H9 (cell line): ENCODE measurements around the gene HP1BP3. TPM values are rescaled to one million over a fixed set of nuclear protein-coding genes. Genes with fewer than 3 reads are reported as not detected.

Experiments used
- DNase-seq: peaks from one replicate; pipeline ENCODE4 v3.0.0-alpha.2; 2017
- H2AFZ ChIP-seq: one replicate; pipeline ENCODE4 v1.6.1; 2013; ENCODE audit warnings: mild to moderate bottlenecking, low read length, control low read depth, moderate library complexity
- H2AK5ac ChIP-seq: 2 replicates; pipeline ENCODE4 v1.6.1; 2013; ENCODE audit warnings: low read length, control low read depth, mixed read lengths; ENCODE audit not compliant: insufficient read length
- H2BK120ac ChIP-seq: one replicate; pipeline ENCODE4 v1.6.1; 2013; ENCODE audit warnings: low read depth, mild to moderate bottlenecking, low read length, control low read depth, inconsistent platforms; ENCODE audit not compliant: poor library complexity, severe bottlenecking
- H2BK12ac ChIP-seq: 2 replicates; pipeline ENCODE4 v1.6.1; 2013; ENCODE audit warnings: low read length, control low read depth, mixed read lengths, low read depth; ENCODE audit not compliant: insufficient read length
- H2BK15ac ChIP-seq: 2 replicates; pipeline ENCODE4 v1.6.1; 2013; ENCODE audit warnings: low read depth, low read length, control low read depth
- H2BK20ac ChIP-seq: one replicate; pipeline ENCODE4 v1.6.1; 2013; ENCODE audit warnings: low read depth, mild to moderate bottlenecking, low read length, control low read depth, inconsistent platforms; ENCODE audit not compliant: poor library complexity, severe bottlenecking
- H2BK5ac ChIP-seq: 2 replicates; pipeline ENCODE4 v1.6.1; 2013; ENCODE audit warnings: low read length, control low read depth, mixed read lengths; ENCODE audit not compliant: insufficient read length
- H3K14ac ChIP-seq: 2 replicates; pipeline ENCODE4 v1.6.1; 2013; ENCODE audit warnings: low read length, control low read depth; ENCODE audit not compliant: insufficient read depth
- H3K18ac ChIP-seq: 2 replicates; pipeline ENCODE4 v1.6.1; 2013; ENCODE audit warnings: low read depth, mild to moderate bottlenecking, mixed read lengths, low read length, control low read depth; ENCODE audit not compliant: insufficient read length
- H3K23ac ChIP-seq: 2 replicates; pipeline ENCODE4 v1.6.1; 2013; ENCODE audit warnings: low read length, control low read depth, mixed read lengths, low read depth; ENCODE audit not compliant: insufficient read length
- H3K23me2 ChIP-seq: 2 replicates; pipeline ENCODE4 v1.6.1; 2013; ENCODE audit warnings: low read depth, mild to moderate bottlenecking, mixed read lengths, low read length, control low read depth; ENCODE audit not compliant: insufficient read length, poor library complexity, severe bottlenecking
- H3K27ac ChIP-seq: 2 replicates; pipeline ENCODE4 v1.5.1; 2013; ENCODE audit warnings: low read length, control low read depth, mixed read lengths, low read depth; ENCODE audit not compliant: insufficient read length
- H3K27me3 ChIP-seq: 2 replicates; pipeline ENCODE4 v1.6.1; 2013; ENCODE audit warnings: low read length, control low read depth, inconsistent platforms; ENCODE audit not compliant: insufficient read depth
- H3K4ac ChIP-seq: 2 replicates; pipeline ENCODE4 v1.6.1; 2013; ENCODE audit warnings: low read depth, mild to moderate bottlenecking, control low read depth, inconsistent platforms, low read length, moderate library complexity
- H3K4me1 ChIP-seq: 2 replicates; pipeline ENCODE4 v1.6.1; 2013; ENCODE audit warnings: low read length, control low read depth, inconsistent platforms; ENCODE audit not compliant: insufficient read depth
- H3K4me2 ChIP-seq: 2 replicates; pipeline ENCODE4 v1.6.1; 2013; ENCODE audit warnings: low read length, control low read depth, mixed read lengths; ENCODE audit not compliant: insufficient read length, insufficient read depth
- H3K56ac ChIP-seq: 2 replicates; pipeline ENCODE4 v1.6.1; 2013; ENCODE audit warnings: low read depth, mild to moderate bottlenecking, mixed read lengths, low read length, control low read depth; ENCODE audit not compliant: insufficient read length
- H3K79me1 ChIP-seq: 2 replicates; pipeline ENCODE4 v1.6.1; 2013; ENCODE audit warnings: low read depth, mild to moderate bottlenecking, moderate library complexity, low read length, control low read depth, inconsistent platforms; ENCODE audit not compliant: insufficient read depth, poor library complexity, severe bottlenecking
- H3K79me2 ChIP-seq: 2 replicates; pipeline ENCODE4 v1.6.1; 2013; ENCODE audit warnings: low read length, control low read depth, inconsistent platforms; ENCODE audit not compliant: insufficient read depth
- H3K9ac ChIP-seq: 2 replicates; pipeline ENCODE4 v1.6.1; 2013; ENCODE audit warnings: low read length, control low read depth, mixed read lengths; ENCODE audit not compliant: insufficient read length; ENCODE audit errors: extremely low read depth
- H3K9me3 ChIP-seq: one replicate; pipeline ENCODE4 v1.6.1; 2013; ENCODE audit warnings: low read depth, low read length, inconsistent platforms; ENCODE audit not compliant: control insufficient read depth
- H3T11ph ChIP-seq: one replicate; pipeline ENCODE4 v1.6.1; 2013; ENCODE audit warnings: mild to moderate bottlenecking, low read length, control low read depth, inconsistent platforms
- H4K20me1 ChIP-seq: one replicate; pipeline ENCODE4 v1.6.1; 2013; ENCODE audit not compliant: control insufficient read depth, insufficient read length, insufficient read depth
- H4K5ac ChIP-seq: 2 replicates; pipeline ENCODE4 v1.6.1; 2013; ENCODE audit warnings: low read depth, mild to moderate bottlenecking, mixed read lengths, low read length, control low read depth; ENCODE audit not compliant: insufficient read length
- H4K8ac ChIP-seq: replicated peaks from 2 replicates; pipeline ENCODE4 v1.6.1; 2013; ENCODE audit warnings: low read length, control low read depth, mixed read lengths, low read depth; ENCODE audit not compliant: insufficient read length
- H4K91ac ChIP-seq: 2 replicates; pipeline ENCODE4 v1.6.1; 2013; ENCODE audit warnings: low read depth, mild to moderate bottlenecking, moderate library complexity, mixed read lengths, low read length, control low read depth; ENCODE audit not compliant: insufficient read length
- H3K27ac Mint-ChIP-seq, 3 experiments: 2 replicates in 2 of 3; 3 replicates in 1 of 3; pipeline ENCODE4 v1.8.0; 2020 to 2021; ENCODE audit warnings: mixed read lengths in 3 of 3, mild to moderate bottlenecking in 1 of 3, moderate library complexity in 1 of 3
- H3K27me3 Mint-ChIP-seq: 2 replicates; pipeline ENCODE4 v1.8.0; 2021; ENCODE audit warnings: low read depth, mild to moderate bottlenecking, moderate library complexity, mixed read lengths
- H3K36me3 Mint-ChIP-seq, 3 experiments: 2 replicates in 2 of 3; 3 replicates in 1 of 3; pipeline ENCODE4 v1.8.0; 2020 to 2021; ENCODE audit warnings: low read depth in 3 of 3, mixed read lengths in 3 of 3; ENCODE audit not compliant: insufficient read depth in 1 of 3
- H3K4me1 Mint-ChIP-seq, 2 experiments: 2 replicates each; pipeline ENCODE4 v1.8.0; 2020; ENCODE audit warnings: mixed read lengths in 2 of 2
- H3K4me3 Mint-ChIP-seq, 2 experiments: 2 replicates in 1 of 2; 3 replicates in 1 of 2; pipeline ENCODE4 v1.8.0; 2020 to 2021; ENCODE audit warnings: mild to moderate bottlenecking in 2 of 2, mixed read lengths in 2 of 2, moderate library complexity in 1 of 2
- H3K9me3 Mint-ChIP-seq, 2 experiments: 2 replicates in 1 of 2; 3 replicates in 1 of 2; pipeline ENCODE4 v1.8.0; 2020; ENCODE audit warnings: mild to moderate bottlenecking in 2 of 2, mixed read lengths in 2 of 2, moderate library complexity in 1 of 2
- WGBS: extraction: QIAGEN DNeasy Blood & Tissue Kit; methylation state at CpG from one replicate; pipeline ENCODE4 v1.1.7; 2013; ENCODE audit warnings: missing lambda C conversion rate, low lambda C conversion rate, mixed read lengths; ENCODE audit not compliant: insufficient read length; ENCODE audit errors: extremely low coverage; 5-methylcytosine and 5-hydroxymethylcytosine counted together
- total RNA-seq: library from RNA; stranded (reverse); gene quantifications from 2 replicates; pipeline ENCODE4 v1.2.1, GENCODE V29; 2021
- TF ChIP-seq, protein P1 (sequence below): fragments of 200-600 bp; sonication (generic); conservative IDR thresholded peaks from 3 replicates; pipeline ENCODE4 v1.8.0; 2021; ENCODE audit warnings: antibody characterized with exemption, mild to moderate bottlenecking

HP1BP3 gene
- total RNA-seq, 1 experiment from 2014 or later = 127 TPM

DNA sequence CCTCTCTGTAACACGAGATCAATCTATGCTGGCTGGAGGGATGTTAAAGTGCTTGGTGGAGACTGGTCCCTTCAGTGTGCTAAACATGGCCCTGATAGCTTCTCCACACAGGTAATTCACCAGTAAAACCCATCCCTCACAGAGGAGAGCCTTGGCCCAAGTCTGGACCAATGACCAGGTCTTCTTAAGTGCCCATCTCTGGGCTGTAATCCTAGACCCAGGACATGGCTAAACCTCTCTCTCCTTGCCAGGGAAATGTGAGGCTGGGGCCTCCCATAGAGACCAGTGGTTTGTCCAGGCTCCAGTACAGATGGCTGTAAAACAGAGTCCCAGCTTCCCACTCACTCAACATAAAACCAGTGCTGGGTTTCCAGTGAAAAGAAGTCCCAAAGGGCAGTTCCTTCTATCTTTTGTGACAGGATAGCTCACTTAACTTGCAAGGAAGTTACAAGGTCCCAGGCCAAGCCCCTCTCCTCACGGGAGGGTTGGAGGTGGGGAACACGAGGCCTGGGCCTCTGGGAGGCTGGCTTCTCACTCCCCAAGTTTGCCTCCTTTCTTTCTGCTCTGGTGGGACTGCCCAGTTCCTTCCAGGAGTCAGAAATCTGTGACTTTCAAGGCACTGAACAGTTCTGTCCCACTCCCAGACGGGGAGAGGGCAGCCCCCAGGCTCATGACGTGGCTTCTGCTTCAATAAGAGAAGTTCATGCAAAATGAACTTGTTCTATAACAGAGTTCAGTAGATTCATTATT, 67.1 kb downstream of the HP1BP3 start:
- Histone ChIP-seq H3K4ac (no peak overlapping the region), H3K79me2 (no peaks in the 10 kb centered on the region), H2BK5ac (no peak overlapping the region), H3K79me1 (no peaks in the 10 kb centered on the region), H2BK20ac (no peak overlapping the region), H3K27ac (no peak overlapping the region), H3K27me3 (no peaks in the 10 kb centered on the region; the same call in 1 of the 2 replicates), H3T11ph (no peak overlapping the region), H3K4me1 (no peaks in the 10 kb centered on the region), H3K14ac (no peak overlapping the region), H3K23ac (no peak overlapping the region), H2BK12ac (no peak overlapping the region), H2AFZ (no peak overlapping the region), H2AK5ac (no peak overlapping the region), H3K9me3 (no peaks in the 10 kb centered on the region), H4K20me1 (peaks cover 5% of the 10 kb centered on the region), H3K23me2 (peaks cover 7% of the 10 kb centered on the region), H3K9ac (no peak overlapping the region), H3K56ac (no peak overlapping the region), H4K8ac (no peak overlapping the region), H4K5ac (no peak overlapping the region), H2BK15ac (no peak overlapping the region), H2BK120ac (no peak overlapping the region), H3K18ac (no peak overlapping the region), H4K91ac (no peak overlapping the region), H3K4me2 (no peak overlapping the region)
- TF ChIP-seq, protein P1, sequence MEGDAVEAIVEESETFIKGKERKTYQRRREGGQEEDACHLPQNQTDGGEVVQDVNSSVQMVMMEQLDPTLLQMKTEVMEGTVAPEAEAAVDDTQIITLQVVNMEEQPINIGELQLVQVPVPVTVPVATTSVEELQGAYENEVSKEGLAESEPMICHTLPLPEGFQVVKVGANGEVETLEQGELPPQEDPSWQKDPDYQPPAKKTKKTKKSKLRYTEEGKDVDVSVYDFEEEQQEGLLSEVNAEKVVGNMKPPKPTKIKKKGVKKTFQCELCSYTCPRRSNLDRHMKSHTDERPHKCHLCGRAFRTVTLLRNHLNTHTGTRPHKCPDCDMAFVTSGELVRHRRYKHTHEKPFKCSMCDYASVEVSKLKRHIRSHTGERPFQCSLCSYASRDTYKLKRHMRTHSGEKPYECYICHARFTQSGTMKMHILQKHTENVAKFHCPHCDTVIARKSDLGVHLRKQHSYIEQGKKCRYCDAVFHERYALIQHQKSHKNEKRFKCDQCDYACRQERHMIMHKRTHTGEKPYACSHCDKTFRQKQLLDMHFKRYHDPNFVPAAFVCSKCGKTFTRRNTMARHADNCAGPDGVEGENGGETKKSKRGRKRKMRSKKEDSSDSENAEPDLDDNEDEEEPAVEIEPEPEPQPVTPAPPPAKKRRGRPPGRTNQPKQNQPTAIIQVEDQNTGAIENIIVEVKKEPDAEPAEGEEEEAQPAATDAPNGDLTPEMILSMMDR = no peak
- WGBS = no CpG with 5 or more reads among the region's 5 CpGs
- H3K4me3 Mint-ChIP-seq = no peak overlapping the region
- no peaks in the 10 kb centered on the region for H3K9me3 Mint-ChIP-seq
- peaks cover 0 to 5% (median 0%) of the 10 kb centered on the region in 3 experiments; a peak in 1 of 7 replicates for H3K36me3 Mint-ChIP-seq
- H3K27me3 Mint-ChIP-seq = peaks cover 47% of the 10 kb centered on the region
- no peak overlapping the region for H3K27ac Mint-ChIP-seq
- H3K4me1 Mint-ChIP-seq = peaks cover 10 to 21% of the 10 kb centered on the region in 2 experiments
- DNase-seq = peak; percentile 11
